ENCODE data around the gene EPHA6.

Gene EPHA6

DNA sequence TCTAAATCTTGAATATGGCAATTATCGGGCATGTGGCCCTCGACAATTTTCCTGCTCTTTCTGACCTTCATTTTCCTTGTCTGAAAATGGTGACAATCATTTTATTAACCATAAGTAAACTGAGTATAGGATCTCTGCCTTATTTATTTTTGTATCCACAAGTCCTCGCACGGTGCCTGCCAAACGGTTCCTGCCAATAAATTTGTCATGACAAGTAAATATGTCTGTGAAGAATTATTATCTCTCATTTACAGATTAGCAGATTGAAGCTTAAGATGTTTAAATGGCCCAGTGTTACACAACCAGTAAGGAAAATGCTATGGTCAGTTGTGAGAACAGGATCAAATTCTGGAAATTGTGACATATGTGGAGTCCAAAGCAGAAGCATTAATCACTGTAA is 884.3 kb downstream of the EPHA6 start:
- DNase-seq (ENCODE audit: low read depth in 2 of 2), result no peak

GRCh38 chr3:97699889-97700288 is 885.5 kb downstream of the EPHA6 start:
- no peak for DNase-seq (ENCODE audit: low read depth in 2 of 2)

DNA sequence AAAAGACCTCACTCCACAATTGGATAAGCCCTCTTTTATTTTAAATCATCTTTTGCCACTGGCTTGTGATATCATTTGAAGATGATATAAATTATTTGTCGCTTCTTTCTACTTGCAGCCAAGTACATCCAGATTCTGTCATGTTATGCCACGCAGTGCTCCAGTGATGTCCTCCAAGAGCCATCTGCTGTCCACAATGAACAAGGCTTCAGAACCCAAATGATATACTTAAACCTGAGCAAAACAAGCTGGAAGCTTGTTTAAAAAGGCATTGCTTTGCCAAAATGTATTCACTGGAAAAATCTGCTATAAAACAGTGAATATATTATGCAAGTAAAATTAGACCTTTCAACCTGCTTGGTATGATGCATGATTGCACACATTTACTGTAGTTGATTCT is 891.4 kb downstream of the EPHA6 start:
- DNase-seq (ENCODE audit: low read depth in 2 of 2), result no peak

- no peak for DNase-seq (ENCODE audit: low read depth in 2 of 2)
Measured at GRCh38 chr3:97706226-97706625, 891.8 kb downstream of the EPHA6 start.

- no peak for DNase-seq (ENCODE audit: low read depth in 2 of 2)
Measured at GRCh38 chr3:97711654-97712053, 897.3 kb downstream of the EPHA6 start.

GRCh38 chr3:97712919-97713318 is 898.5 kb downstream of the EPHA6 start:
- no peak for DNase-seq (ENCODE audit: low read depth in 2 of 2)

DNA sequence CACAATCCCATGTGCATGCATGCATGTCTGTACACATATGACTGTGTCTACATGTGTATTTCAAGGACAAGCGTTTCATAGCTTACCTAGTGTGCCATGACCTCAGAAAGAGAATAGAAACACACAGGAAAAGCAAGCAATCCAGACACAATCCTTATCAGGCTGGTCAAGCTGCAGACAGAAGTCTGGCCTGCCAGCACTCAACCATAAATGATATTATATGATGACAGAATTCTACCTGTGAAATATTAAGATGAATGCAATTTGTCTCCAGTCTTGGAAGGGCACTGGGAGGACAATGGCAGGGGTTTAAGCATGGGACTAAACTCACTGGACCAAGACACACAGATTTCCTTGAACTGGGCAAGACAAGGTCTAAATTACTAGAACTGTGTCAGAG is 899.2 kb downstream of the EPHA6 start:
- DNase-seq (ENCODE audit: low read depth in 2 of 2), result no peak

DNA sequence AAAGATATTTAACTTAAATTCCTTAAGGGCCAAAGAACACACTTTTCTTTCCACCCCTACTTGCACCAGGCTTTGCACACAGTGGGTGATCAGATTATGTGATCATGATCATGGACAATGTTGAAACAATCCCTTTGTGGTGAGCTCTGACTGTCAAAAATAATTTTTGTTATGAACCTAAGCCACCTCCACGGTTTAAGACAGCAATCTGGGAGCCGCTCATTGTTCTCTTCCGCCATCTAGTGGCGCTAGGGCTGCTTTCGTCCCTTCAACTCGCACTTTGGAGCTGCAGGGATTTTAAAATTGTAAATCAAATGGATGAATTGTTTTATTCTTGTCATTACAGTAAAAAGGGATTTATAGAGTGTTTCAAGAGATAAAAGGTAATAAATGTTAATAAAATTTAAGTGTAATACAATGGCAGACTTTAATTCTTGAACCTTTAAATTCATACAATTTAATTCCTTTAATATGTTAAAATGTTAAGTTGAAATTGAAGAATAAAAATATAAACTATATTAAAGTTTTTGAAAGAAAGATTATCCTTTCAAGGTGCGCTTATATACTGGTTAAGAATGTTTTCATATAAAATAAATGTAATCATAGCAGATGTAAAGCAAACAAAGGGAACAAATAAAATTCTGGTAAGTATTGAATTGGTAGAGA is 904.9 kb downstream of the EPHA6 start:
- DNase-seq (ENCODE audit: low read depth in 2 of 2), result peak; percentile 26 to 38

GRCh38 chr3:97720417-97720816 is 906.0 kb downstream of the EPHA6 start:
- DNase-seq (ENCODE audit: low read depth in 2 of 2), result no peak

- no peak for DNase-seq (ENCODE audit: low read depth in 2 of 2)
Measured at GRCh38 chr3:97721446-97721845, 907.1 kb downstream of the EPHA6 start.

DNA sequence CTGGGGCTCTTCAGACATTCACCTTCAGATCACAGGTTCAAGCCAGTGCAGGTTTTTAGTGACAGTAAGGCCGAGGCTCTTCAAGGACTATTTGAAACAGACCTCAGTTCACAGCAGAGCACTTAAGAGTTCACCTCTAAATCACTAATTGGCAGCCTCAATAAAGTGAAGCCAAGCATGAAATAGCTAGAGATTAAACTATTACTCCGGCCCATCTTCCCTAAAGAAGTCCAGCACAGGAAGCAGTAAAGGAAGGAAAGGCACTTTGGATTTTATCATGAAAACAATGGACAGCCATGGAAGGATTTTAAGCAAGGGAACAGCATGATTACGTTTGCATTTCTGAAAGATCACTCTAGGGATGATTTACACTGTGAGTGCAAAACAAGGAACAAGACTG is 922.5 kb downstream of the EPHA6 start:
- no peak for DNase-seq (ENCODE audit: low read depth in 2 of 2)

GRCh38 chr3:97738761-97739160 is 924.4 kb downstream of the EPHA6 start:
- DNase-seq (ENCODE audit: low read depth in 2 of 2), result no peak

DNA sequence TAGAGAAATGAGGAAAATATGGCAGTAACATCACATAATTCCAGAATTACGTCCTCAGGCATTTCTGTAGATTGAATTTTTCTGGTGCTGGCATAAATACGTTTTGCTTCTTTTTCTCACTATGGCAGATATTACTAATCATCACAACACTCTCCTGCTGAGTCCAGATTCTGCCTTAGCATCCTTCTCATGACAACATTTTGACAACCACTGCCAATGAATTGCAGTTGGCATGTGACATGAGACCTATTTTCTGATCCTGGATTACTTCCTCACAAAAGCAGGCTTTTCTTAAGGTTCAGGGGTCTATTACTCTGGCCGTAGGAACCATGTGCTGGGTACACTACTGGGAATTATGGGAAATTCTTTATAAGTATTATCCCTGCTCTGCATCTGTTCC is 927.6 kb downstream of the EPHA6 start:
- no peak for DNase-seq (ENCODE audit: low read depth in 2 of 2)

GRCh38 chr3:97744289-97744688 is 929.9 kb downstream of the EPHA6 start:
- no peak for DNase-seq (ENCODE audit: low read depth in 2 of 2)

GRCh38 chr3:97763586-97764406 is 949.4 kb downstream of the EPHA6 start:
- DNase-seq (ENCODE audit: low read depth in 2 of 2), result no peak

DNA sequence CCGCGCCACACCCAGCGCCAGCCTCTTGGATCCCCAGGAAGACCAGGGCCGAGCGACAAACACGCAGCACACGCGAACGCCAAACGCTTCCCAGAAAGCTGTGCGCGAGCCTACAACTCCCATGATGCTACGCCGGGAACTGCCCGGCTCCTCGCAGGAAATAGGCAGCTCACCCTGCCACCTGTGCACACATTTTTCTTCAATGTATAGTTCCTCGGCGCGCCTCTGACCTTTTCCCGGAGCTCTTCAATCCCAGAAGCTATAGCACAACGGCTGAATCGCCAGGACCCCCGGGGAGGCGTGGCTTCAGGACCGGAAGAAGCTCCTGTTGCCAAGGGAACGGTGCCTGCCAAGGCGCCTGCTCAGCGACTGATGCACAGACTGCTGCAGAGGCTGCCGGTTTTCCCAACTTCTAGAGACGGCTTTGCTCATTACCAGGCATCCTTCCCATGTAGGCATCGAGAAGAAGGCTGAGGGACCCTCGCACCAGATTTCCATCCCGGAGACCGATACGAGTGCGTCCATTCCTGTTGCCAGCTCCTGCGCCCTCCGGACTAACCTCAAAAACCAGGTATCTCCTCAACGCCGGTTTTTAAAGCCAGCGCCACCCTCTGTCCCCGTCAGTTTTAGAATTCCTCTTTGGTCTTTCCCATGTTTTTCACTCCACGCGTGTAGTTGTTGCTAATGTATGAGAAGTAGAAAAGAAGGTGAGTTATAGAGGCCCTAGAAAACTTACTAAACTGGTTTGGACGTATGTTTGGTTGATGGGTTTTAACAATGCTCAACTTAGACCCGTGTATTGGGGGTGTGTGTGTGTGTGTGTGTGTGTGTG is 950.2 kb downstream of the EPHA6 start, which contains the start of gene ARL6:
TSS of gene ARL6 (plus strand) at position 352 of the 832 bp plus-strand sequence. CDS start 3,350 bp downstream, outside the sequence.
- DNase-seq (ENCODE audit: low read depth in 2 of 2), result peak; percentile 56 to 64

- no peak for DNase-seq (ENCODE audit: low read depth in 2 of 2)
Measured at GRCh38 chr3:97765336-97765735, 950.9 kb downstream of the EPHA6 start.

DNA sequence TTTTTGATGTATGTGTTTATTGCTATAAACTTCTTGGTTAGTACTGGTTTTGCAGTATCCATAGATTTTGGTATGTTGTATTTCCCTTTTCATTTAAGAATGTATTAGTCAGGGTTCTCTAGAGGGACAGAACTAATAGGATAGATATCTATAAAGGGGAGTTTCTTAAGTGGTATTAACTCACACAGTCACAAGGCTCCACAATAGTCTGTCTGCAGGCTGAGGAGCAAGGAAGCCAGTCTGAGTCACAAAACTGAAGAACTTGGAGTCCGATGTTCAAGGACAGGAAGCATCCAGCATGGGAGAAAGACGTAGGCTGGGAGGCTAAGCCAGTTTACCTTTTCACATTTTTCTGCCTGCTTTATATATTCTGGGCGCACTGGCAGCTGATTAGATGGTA is 958.5 kb downstream of the EPHA6 start:
- no peak for DNase-seq (ENCODE audit: low read depth in 2 of 2)

- no peak for DNase-seq (ENCODE audit: low read depth in 2 of 2)
Measured at GRCh38 chr3:97778152-97778551, 963.8 kb downstream of the EPHA6 start.

DNA sequence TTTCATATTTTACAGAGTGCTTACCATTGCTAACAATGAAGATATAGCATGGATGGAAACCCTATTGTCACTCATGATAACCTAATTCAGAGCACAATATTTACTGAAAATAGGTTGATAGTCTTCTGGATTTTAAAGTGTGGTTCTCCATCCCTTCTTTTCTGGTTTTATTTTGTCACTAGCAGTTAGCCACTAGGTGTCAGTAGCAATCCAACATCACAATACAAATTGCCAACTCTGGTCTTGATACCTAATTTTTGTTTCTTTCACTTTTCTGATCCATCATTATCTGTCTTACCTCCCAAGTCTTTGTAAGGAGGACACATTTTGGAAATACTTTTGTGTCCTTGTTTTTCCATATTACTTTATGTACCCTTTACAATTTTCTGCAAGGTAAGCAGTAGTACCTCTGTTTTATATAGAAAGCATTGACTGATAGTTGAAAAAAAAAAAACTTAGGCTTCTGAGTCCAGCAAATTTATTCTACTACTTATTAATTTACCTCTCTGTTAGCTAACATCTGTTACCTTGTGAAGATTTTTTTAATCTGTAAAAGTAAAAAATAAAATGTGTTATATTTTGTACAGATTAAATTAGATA is 979.1 kb downstream of the EPHA6 start:
- peak; percentile 19 to 36 for DNase-seq (ENCODE audit: low read depth in 2 of 2)

GRCh38 chr3:97795951-97796350 is 981.6 kb downstream of the EPHA6 start:
- no peak for DNase-seq (ENCODE audit: low read depth in 2 of 2)

Data from fibroblast of skin of left quadriceps (primary cell).